ENCODE results near the gene SEC14L5. TPM values are rescaled to one million over a fixed set of nuclear protein-coding genes. Genes with fewer than 3 reads are reported as not detected.

SEC14L5 gene
- total RNA-seq, 2 experiments from 2014 or later, result not detected

- ATAC-seq, result no peak
- H3K27ac Mint-ChIP-seq, result no peak overlapping the region
- no peak overlapping the region for H3K4me3 Mint-ChIP-seq
Observed at GRCh38 chr16:5060073-5060641, 102.0 kb downstream of the SEC14L5 start.

GRCh38 chr16:5062051-5062450 lies 103.9 kb downstream of the SEC14L5 start:
- no peaks in the 10 kb centered on the region for H3K9me3 Mint-ChIP-seq (ENCODE audit: low read depth)
- peaks cover 4% of the 10 kb centered on the region for H3K4me1 Mint-ChIP-seq
- no peak overlapping the region for H3K27ac Mint-ChIP-seq
- no peak for ATAC-seq
- no peak for DNase-seq
- H3K4me3 Mint-ChIP-seq, result no peak overlapping the region
- CTCF ChIA-PET, result interaction anchor here (1.2 to 1.8 kb wide), 2 partner anchors 10 to 23 kb away, joined by 4 to 5 read pairs; partner anchors contain the start of gene ALG1
- no peaks in the 10 kb centered on the region for H3K27me3 Mint-ChIP-seq
- H3K36me3 Mint-ChIP-seq, result no peaks in the 10 kb centered on the region

More at GRCh38 chr16:5060073-5060641, 102.0 kb downstream of the SEC14L5 start:
- DNase-seq, result no peak
- CTCF ChIA-PET, result interaction anchor here (1.2 to 1.6 kb wide), 2 partner anchors 9 to 25 kb away, joined by 3 to 4 read pairs; no protein-coding TSS in a partner anchor
- no peaks in the 10 kb centered on the region for H3K27me3 Mint-ChIP-seq
- H3K4me1 Mint-ChIP-seq, result peaks cover 4% of the 10 kb centered on the region
- H3K36me3 Mint-ChIP-seq, result no peaks in the 10 kb centered on the region
- H3K9me3 Mint-ChIP-seq (ENCODE audit: low read depth), result no peaks in the 10 kb centered on the region

- H3K27ac Mint-ChIP-seq, result no peak overlapping the region
- H3K4me3 Mint-ChIP-seq, result no peak overlapping the region
- peaks cover 4% of the 10 kb centered on the region for H3K4me1 Mint-ChIP-seq
- ATAC-seq, result no peak
- no peaks in the 10 kb centered on the region for H3K9me3 Mint-ChIP-seq (ENCODE audit: low read depth)
- CTCF ChIA-PET, result interaction anchor here (1.2 to 1.8 kb wide), 2 partner anchors 9 to 22 kb away, joined by 4 to 5 read pairs; partner anchors contain the start of gene ALG1
- H3K36me3 Mint-ChIP-seq, result no peaks in the 10 kb centered on the region
- H3K27me3 Mint-ChIP-seq, result no peaks in the 10 kb centered on the region
- DNase-seq, result no peak
Observed at GRCh38 chr16:5062790-5063765, 104.9 kb downstream of the SEC14L5 start.

- Mint-ChIP-seq H3K27ac (no peak overlapping the region), H3K4me3 (no peak overlapping the region), H3K36me3 (no peaks in the 10 kb centered on the region), H3K9me3 (ENCODE audit: low read depth) (no peaks in the 10 kb centered on the region), H3K27me3 (no peaks in the 10 kb centered on the region), H3K4me1 (peaks cover 4% of the 10 kb centered on the region)
- no peak for ATAC-seq
- CTCF ChIA-PET, result no interaction called here
- DNase-seq, result no peak
Observed at GRCh38 chr16:5064915-5065314, 106.8 kb downstream of the SEC14L5 start.

- Mint-ChIP-seq H3K9me3 (ENCODE audit: low read depth) (no peaks in the 10 kb centered on the region), H3K36me3 (no peaks in the 10 kb centered on the region), H3K4me1 (peaks cover 4% of the 10 kb centered on the region), H3K27me3 (no peaks in the 10 kb centered on the region), H3K4me3 (no peak overlapping the region), H3K27ac (no peak overlapping the region)
- DNase-seq (no peak), ATAC-seq (no peak)
- CTCF ChIA-PET, result no interaction called here
Observed at GRCh38 chr16:5065326-5065725, 107.2 kb downstream of the SEC14L5 start.

- Mint-ChIP-seq H3K27ac (no peak within 1 kb of the TSS), H3K36me3 (no peaks in the 10 kb centered on the region), H3K4me3 (no peak within 1 kb of the TSS), H3K9me3 (ENCODE audit: low read depth) (peaks cover under 1% of the 10 kb centered on the region), H3K27me3 (no peaks in the 10 kb centered on the region), H3K4me1 (peaks cover 6% of the 10 kb centered on the region)
- no peak for DNase-seq
- CTCF ChIA-PET, result no interaction called here
- no peak for ATAC-seq
Observed at GRCh38 chr16:5065813-5066212, 107.7 kb downstream of the SEC14L5 start, which contains the start of gene C16orf89. C16orf89 (minus strand) TSS chr16:5065956; CDS start chr16:5065908, 48 bp downstream.

GRCh38 chr16:5066511-5066910 lies 108.4 kb downstream of the SEC14L5 start:
- ATAC-seq (no peak), DNase-seq (no peak)
- H3K4me1 Mint-ChIP-seq, result peaks cover 13% of the 10 kb centered on the region
- H3K27me3 Mint-ChIP-seq, result no peaks in the 10 kb centered on the region
- H3K9me3 Mint-ChIP-seq (ENCODE audit: low read depth), result peaks cover 3% of the 10 kb centered on the region
- H3K27ac Mint-ChIP-seq, result no peak overlapping the region
- no peaks in the 10 kb centered on the region for H3K36me3 Mint-ChIP-seq
- CTCF ChIA-PET, result no interaction called here
- no peak overlapping the region for H3K4me3 Mint-ChIP-seq

Other genes starting within 250 kb of the SEC14L5 start
- 10 to 100 TPM; 16.2 to 17.1 TPM for gene ANKS3, start 224.1 kb upstream of the SEC14L5 start, total RNA-seq
- under 1 TPM in 1 of 2 experiments, not detected in 1; 0.30 TPM for gene DNAAF8, start 223.8 kb upstream of the SEC14L5 start, total RNA-seq
- gene ZNF500, start 191.2 kb upstream of the SEC14L5 start, total RNA-seq, result 10 to 100 TPM; 10.4 to 12.2 TPM
- not detected for gene SEPTIN12, start 170.0 kb upstream of the SEC14L5 start, total RNA-seq
- not detected for gene SMIM22, start 163.0 kb upstream of the SEC14L5 start, total RNA-seq
- gene ROGDI, start 155.7 kb upstream of the SEC14L5 start, total RNA-seq, result 1 to 10 TPM; 5.3 to 7.9 TPM
- 100 to 1,000 TPM in 1 of 2 experiments, 10 to 100 TPM in 1; 85.2 to 109 TPM for gene GLYR1, start 111.0 kb upstream of the SEC14L5 start, total RNA-seq
- gene UBN1, start 110.8 kb upstream of the SEC14L5 start, total RNA-seq, result 10 to 100 TPM; 45.1 to 46.3 TPM
- under 1 TPM in 1 of 2 experiments, not detected in 1; 0.09 TPM for gene PPL, start 21.2 kb upstream of the SEC14L5 start, total RNA-seq
- 10 to 100 TPM in 1 of 2 experiments, 1 to 10 TPM in 1; 9.7 to 12.1 TPM for gene NAGPA, start 75.6 kb downstream of the SEC14L5 start, total RNA-seq
- gene C16orf89, start 107.6 kb downstream of the SEC14L5 start, total RNA-seq, result not detected
- gene ALG1, start 113.5 kb downstream of the SEC14L5 start, total RNA-seq, result 10 to 100 TPM; 21.1 to 29.0 TPM
- 10 to 100 TPM; 10.4 to 16.7 TPM for gene EEF2KMT, start 139.5 kb downstream of the SEC14L5 start, total RNA-seq

Data from activated CD8-positive, alpha-beta memory T cell treated with anti-CD3 and anti-CD28 coated beads, Interleukin-2, amount 10 ng/mL, durations not matched to agents 7 days and 5 days (primary cell).